Peyer's patch (tissue), 4 donors: ENCODE data around the gene ADAMTS1.

Source experiments
- POLR2A ChIP-seq, 2 donors: fragments of 450-650 bp; IDR thresholded peaks; one replicate each; pipeline ENCODE4 v1.5.1; 2017; ENCODE audit warnings: antibody characterized with exemption in 2 of 2, mild to moderate bottlenecking in 2 of 2, moderate library complexity in 2 of 2
- TF ChIP-seq, protein P1 (sequence below), 6 experiments: fragments of 450-650 bp in 4 of 6; fragments of 200-600 bp in 2 of 6; sonication (generic) in 1 of 6; IDR thresholded peaks; one replicate each; pipeline ENCODE4 v1.5.1; 2017 to 2019; ENCODE audit warnings: antibody characterized with exemption in 6 of 6, mild to moderate bottlenecking in 3 of 6, moderate library complexity in 1 of 6

DNA sequence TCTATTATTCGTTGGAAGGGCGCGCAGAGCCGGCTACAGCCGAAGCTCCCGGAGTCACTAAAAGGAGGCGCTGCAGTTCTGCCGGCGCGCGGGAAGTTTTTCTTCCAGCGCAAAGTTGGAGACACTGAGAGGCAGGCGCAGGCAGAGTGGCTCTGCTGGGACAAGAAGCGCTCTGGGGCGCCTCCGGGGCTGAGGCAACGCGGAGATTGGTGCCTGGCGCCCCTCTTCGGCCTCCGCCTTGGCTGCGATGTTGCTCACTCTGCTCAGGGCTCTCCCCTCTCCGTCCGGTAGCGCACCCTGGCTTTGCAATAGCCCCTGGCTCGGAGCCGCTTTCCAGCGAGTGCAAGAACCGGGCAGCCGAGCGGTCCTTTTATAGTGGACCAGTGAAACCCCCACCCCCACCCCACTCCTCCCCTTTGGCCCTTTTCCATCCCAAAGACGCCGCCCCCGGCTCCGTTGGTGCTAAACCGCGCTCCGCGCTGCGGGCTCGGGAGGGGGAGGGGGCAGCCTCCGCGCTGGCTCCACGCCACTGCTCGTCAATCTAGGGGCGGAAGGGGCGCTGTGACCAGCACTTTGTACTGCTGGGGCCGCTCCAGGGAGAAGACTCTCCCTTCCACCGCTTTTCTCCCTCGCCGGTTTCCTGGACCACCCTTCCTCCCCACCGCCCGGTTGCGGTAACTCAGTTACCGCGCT is at the start of gene ADAMTS1:
- TF ChIP-seq, protein P1, sequence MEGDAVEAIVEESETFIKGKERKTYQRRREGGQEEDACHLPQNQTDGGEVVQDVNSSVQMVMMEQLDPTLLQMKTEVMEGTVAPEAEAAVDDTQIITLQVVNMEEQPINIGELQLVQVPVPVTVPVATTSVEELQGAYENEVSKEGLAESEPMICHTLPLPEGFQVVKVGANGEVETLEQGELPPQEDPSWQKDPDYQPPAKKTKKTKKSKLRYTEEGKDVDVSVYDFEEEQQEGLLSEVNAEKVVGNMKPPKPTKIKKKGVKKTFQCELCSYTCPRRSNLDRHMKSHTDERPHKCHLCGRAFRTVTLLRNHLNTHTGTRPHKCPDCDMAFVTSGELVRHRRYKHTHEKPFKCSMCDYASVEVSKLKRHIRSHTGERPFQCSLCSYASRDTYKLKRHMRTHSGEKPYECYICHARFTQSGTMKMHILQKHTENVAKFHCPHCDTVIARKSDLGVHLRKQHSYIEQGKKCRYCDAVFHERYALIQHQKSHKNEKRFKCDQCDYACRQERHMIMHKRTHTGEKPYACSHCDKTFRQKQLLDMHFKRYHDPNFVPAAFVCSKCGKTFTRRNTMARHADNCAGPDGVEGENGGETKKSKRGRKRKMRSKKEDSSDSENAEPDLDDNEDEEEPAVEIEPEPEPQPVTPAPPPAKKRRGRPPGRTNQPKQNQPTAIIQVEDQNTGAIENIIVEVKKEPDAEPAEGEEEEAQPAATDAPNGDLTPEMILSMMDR (IDR thresholded peaks at IDR 0.05) = no peak
- peak; percentile 60 to 63 for TF ChIP-seq POLR2A (IDR thresholded peaks at IDR 0.05)
